HG02759 (cell line): ENCODE measurements around the gene SZT2.

ENCODE experiments used
- ATAC-seq: cut with Tn5 transposase; IDR thresholded peaks from one replicate; pipeline ENCODE4 v1.9.1; 2021; ENCODE audit warnings: mild to moderate bottlenecking, moderate library complexity; ENCODE audit not compliant: unreplicated experiment

SZT2 gene

GRCh38 chr1:43439781-43440180 is 50.1 kb downstream of the SZT2 start:
- no peak for ATAC-seq

- no peak for ATAC-seq
These were observed 50.7 kb downstream of the SZT2 start for GRCh38 chr1:43440358-43440757.

GRCh38 chr1:43441166-43441893 is 51.6 kb downstream of the SZT2 start:
- ATAC-seq, result no peak

GRCh38 chr1:43441894-43442637 is 52.4 kb downstream of the SZT2 start:
- ATAC-seq, result no peak

GRCh38 chr1:43442756-43443155 is 53.1 kb downstream of the SZT2 start:
- ATAC-seq, result no peak

GRCh38 chr1:43443197-43443946 is 53.7 kb downstream of the SZT2 start:
- ATAC-seq, result no peak

- no peak for ATAC-seq
These were observed 54.6 kb downstream of the SZT2 start for GRCh38 chr1:43444151-43444828.

GRCh38 chr1:43444836-43445235 is 55.1 kb downstream of the SZT2 start:
- ATAC-seq, result no peak

- no peak for ATAC-seq
These were observed 56.1 kb downstream of the SZT2 start for GRCh38 chr1:43445606-43446387.

GRCh38 chr1:43446388-43446740 is 56.7 kb downstream of the SZT2 start:
- no peak for ATAC-seq

- ATAC-seq, result no peak
These were observed 57.5 kb downstream of the SZT2 start for GRCh38 chr1:43446881-43447835.

- ATAC-seq, result no peak
These were observed 58.4 kb downstream of the SZT2 start for GRCh38 chr1:43447891-43448708.

GRCh38 chr1:43448955-43449707 is 59.4 kb downstream of the SZT2 start:
- ATAC-seq, result no peak

GRCh38 chr1:43449708-43450069 is 60.0 kb downstream of the SZT2 start:
- no peak for ATAC-seq

- no peak for ATAC-seq
These were observed 60.7 kb downstream of the SZT2 start for GRCh38 chr1:43450251-43450941.

GRCh38 chr1:43451157-43451591 is 61.5 kb downstream of the SZT2 start:
- no peak for ATAC-seq
